ENCODE measurements around the gene ERVFRD-1.
"Not testable (repeated sequence)": the region's sequence is repeated elsewhere in the genome, so short reads cannot be mapped to it uniquely, and the experiment has no call there.

The ERVFRD-1 gene

DNA sequence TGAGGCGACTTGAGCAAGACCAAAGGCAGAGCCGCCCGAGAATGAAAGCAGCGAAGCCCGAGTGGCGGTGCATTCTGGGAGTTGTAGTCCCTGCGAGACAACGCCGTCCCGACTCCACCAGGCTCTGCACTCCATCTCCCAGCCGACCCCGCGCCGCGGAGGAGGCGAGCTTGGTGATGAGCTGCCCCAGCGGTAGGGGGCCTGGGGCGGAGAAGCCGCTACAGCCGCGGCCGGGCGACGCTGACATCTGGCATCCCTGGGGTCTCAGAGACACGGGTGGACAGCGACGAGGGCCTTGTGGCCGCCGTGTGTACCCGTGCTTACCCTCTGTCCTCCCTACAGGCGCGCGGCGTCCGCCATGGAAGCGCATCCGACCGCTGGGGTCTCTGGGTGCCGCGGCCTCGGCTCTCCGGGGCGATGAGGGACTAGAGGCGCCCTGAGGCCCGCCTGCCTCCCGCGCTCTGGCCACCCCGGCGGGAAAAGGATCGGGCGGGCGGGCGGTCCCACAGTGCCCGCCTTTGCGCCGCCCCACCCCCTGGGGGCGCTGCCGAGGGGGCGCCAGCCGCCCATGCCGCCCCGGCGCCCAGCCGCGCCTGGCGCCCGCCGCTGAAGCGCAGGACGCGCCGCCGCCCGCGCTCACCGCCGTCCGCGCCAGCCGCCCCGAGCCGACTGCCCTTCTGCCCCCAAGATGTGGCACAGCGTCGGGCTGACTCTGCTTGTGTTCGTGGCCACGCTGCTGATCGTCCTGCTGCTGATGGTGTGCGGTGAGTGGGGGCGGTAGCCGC lies 17.7 kb downstream of the ERVFRD-1 start, which contains the start of gene SMIM13:
TSS of gene SMIM13 (plus strand) at position 209 of the 785 bp plus-strand sequence. CDS start at position 689, 480 bp downstream.
- Histone ChIP-seq H3K36me3 (ENCODE audit: control insufficient read depth in 1 of 2, insufficient read depth in 2 of 2, low read depth in 1 of 2, low read length in 2 of 2) (no peaks in the 10 kb centered on the region), H2AK5ac (ENCODE audit: low read length, severe bottlenecking) (no peak within 1 kb of the TSS), H3K23ac (ENCODE audit: low read length in 2 of 2) (peak within 1 kb of the TSS in 1 of 2 experiments; percentile 63), H3K4ac (ENCODE audit: low read depth in 1 of 2, low read length in 2 of 2) (peak within 1 kb of the TSS; percentile 94 to 100), H3K14ac (ENCODE audit: low read length in 2 of 2) (peak within 1 kb of the TSS; percentile 66 to 98), H2BK120ac (ENCODE audit: low read depth, low read length) (peak within 1 kb of the TSS; percentile 93), H3K9ac (ENCODE audit: low read length) (peak within 1 kb of the TSS; percentile 99), H3K18ac (ENCODE audit: low read depth in 1 of 2, low read length in 2 of 2) (peak within 1 kb of the TSS; percentile 99 to 100), H3K4me3 (ENCODE audit: insufficient read depth in 1 of 2, low read depth in 1 of 2, low read length in 2 of 2) (peak within 1 kb of the TSS; percentile 98 to 99), H2BK15ac (ENCODE audit: low read depth, poor library complexity, severe bottlenecking) (peak within 1 kb of the TSS; percentile 99), H3K27ac (ENCODE audit: low read length, poor library complexity, severe bottlenecking) (peak within 1 kb of the TSS; percentile 84), H3K4me1 (ENCODE audit: control insufficient read depth, insufficient read depth, low read depth, low read length) (peaks cover 3% of the 10 kb centered on the region), H3K9me3 (ENCODE audit: control insufficient read depth, low read length) (no peaks in the 10 kb centered on the region), H2BK12ac (ENCODE audit: low read length in 2 of 2) (peak within 1 kb of the TSS; percentile 61 to 87), H3K27me3 (ENCODE audit: control insufficient read depth in 1 of 2, insufficient read depth in 1 of 2, low read length in 2 of 2) (no peaks in the 10 kb centered on the region), H2BK5ac (ENCODE audit: low read depth, low read length, poor library complexity, severe bottlenecking) (peak within 1 kb of the TSS; percentile 96), H4K91ac (ENCODE audit: low read length) (peak within 1 kb of the TSS; percentile 100), H4K8ac (ENCODE audit: low read length) (peak within 1 kb of the TSS; percentile 100), H2AFZ (ENCODE audit: low read depth, low read length) (peak within 1 kb of the TSS; percentile 98), H3K4me2 (ENCODE audit: low read length, poor library complexity, severe bottlenecking) (peak within 1 kb of the TSS; percentile 84), H3K79me1 (replicated peaks; ENCODE audit: low read length, poor library complexity, severe bottlenecking) (peaks cover 3% of the 10 kb centered on the region)
- under 1% methylated on average over 78 of the region's 90 CpGs for WGBS
- peak; percentile 99 for DNase-seq

DNA sequence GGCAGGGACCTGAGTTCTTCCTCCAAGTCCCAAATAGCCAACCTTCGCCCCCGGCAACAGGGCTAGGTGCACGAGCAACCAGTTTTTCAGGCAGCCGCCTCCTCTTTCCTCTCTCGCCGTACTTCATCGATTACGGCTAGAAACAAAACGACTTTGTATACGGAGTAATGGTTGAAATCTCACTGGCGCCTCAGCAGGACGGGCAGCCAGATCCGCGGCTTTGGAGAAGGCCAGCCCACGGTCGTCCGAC lies 18.2 kb downstream of the ERVFRD-1 start:
- Histone ChIP-seq H3K14ac (ENCODE audit: low read length in 2 of 2) (no peak overlapping the region), H3K36me3 (ENCODE audit: control insufficient read depth in 1 of 2, insufficient read depth in 2 of 2, low read depth in 1 of 2, low read length in 2 of 2) (no peaks in the 10 kb centered on the region), H3K9ac (ENCODE audit: low read length) (peak overlapping the region; percentile 99), H2AFZ (ENCODE audit: low read depth, low read length) (peak overlapping the region; percentile 94), H2BK12ac (ENCODE audit: low read length in 2 of 2) (peak overlapping the region in 1 of 2 experiments; percentile 15), H3K79me1 (replicated peaks; ENCODE audit: low read length, poor library complexity, severe bottlenecking) (peaks cover 3% of the 10 kb centered on the region), H3K27me3 (ENCODE audit: control insufficient read depth in 1 of 2, insufficient read depth in 1 of 2, low read length in 2 of 2) (no peaks in the 10 kb centered on the region), H3K18ac (ENCODE audit: low read depth in 1 of 2, low read length in 2 of 2) (peak overlapping the region; percentile 63 to 95), H2BK120ac (ENCODE audit: low read depth, low read length) (peak overlapping the region; percentile 80), H3K27ac (ENCODE audit: low read length, poor library complexity, severe bottlenecking) (peak overlapping the region; percentile 64), H3K23ac (ENCODE audit: low read length in 2 of 2) (no peak overlapping the region), H3K4ac (ENCODE audit: low read depth in 1 of 2, low read length in 2 of 2) (peak overlapping the region; percentile 51 to 79), H4K91ac (ENCODE audit: low read length) (peak overlapping the region; percentile 72), H2AK5ac (ENCODE audit: low read length, severe bottlenecking) (no peak overlapping the region), H4K8ac (ENCODE audit: low read length) (peak overlapping the region; percentile 86), H3K9me3 (ENCODE audit: control insufficient read depth, low read length) (no peaks in the 10 kb centered on the region), H3K4me2 (ENCODE audit: low read length, poor library complexity, severe bottlenecking) (peak overlapping the region; percentile 84), H3K4me1 (ENCODE audit: control insufficient read depth, insufficient read depth, low read depth, low read length) (peaks cover 3% of the 10 kb centered on the region), H2BK5ac (ENCODE audit: low read depth, low read length, poor library complexity, severe bottlenecking) (no peak overlapping the region), H2BK15ac (ENCODE audit: low read depth, poor library complexity, severe bottlenecking) (no peak overlapping the region), H3K4me3 (ENCODE audit: insufficient read depth in 1 of 2, low read depth in 1 of 2, low read length in 2 of 2) (peak overlapping the region; percentile 98 to 99)
- no peak for DNase-seq
- WGBS, result 0% methylated on average over 17 of the region's 17 CpGs

DNA sequence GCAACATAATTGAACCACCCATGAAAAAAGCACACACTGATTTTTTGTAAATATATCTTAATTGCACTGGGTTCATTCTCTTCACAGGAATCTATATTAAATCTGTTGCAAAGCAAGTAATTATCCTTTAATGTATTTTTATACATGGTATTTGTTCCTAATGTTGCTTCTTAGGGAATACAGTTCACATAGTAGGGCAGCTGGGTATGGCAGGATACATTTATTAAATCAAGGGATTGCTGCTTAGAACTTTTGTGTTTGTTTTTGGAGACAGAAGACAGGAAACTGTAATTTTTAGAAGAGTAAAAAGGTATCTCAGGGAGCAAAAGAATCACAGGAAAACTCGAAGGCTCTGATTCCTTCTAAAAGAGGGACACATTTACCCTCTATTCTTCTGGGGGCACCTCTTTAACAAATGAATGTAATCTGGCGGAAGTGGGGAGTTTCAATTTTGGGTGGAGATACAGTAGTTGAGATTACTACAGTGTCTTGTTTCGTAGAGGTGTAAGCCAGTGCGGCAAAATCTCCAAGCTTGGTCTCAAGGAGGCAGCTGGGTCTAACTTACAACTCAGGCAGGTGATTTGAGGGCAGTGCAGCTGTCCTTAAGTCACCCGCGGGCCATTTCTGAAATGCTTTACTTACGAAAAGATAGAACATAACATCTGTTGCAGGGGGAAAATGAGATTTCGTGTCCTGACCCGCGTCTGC lies 18.7 kb downstream of the ERVFRD-1 start:
- Histone ChIP-seq H3K4me2 (ENCODE audit: low read length, poor library complexity, severe bottlenecking) (peak overlapping the region; percentile 84), H4K91ac (ENCODE audit: low read length) (peak overlapping the region; percentile 81), H3K18ac (ENCODE audit: low read depth in 1 of 2, low read length in 2 of 2) (peak overlapping the region; percentile 63 to 95), H3K4ac (ENCODE audit: low read depth in 1 of 2, low read length in 2 of 2) (peak overlapping the region in 1 of 2 experiments; percentile 79), H3K9ac (ENCODE audit: low read length) (peak overlapping the region; percentile 99), H2AFZ (ENCODE audit: low read depth, low read length) (peak overlapping the region; percentile 94), H2BK12ac (ENCODE audit: low read length in 2 of 2) (peak overlapping the region in 1 of 2 experiments; percentile 15), H2BK120ac (ENCODE audit: low read depth, low read length) (peak overlapping the region; percentile 80), H3K23ac (ENCODE audit: low read length in 2 of 2) (no peak overlapping the region), H3K14ac (ENCODE audit: low read length in 2 of 2) (no peak overlapping the region), H2AK5ac (ENCODE audit: low read length, severe bottlenecking) (no peak overlapping the region), H3K27me3 (ENCODE audit: control insufficient read depth in 1 of 2, insufficient read depth in 1 of 2, low read length in 2 of 2) (no peaks in the 10 kb centered on the region), H3K79me1 (replicated peaks; ENCODE audit: low read length, poor library complexity, severe bottlenecking) (peaks cover 2% of the 10 kb centered on the region), H3K27ac (ENCODE audit: low read length, poor library complexity, severe bottlenecking) (peak overlapping the region; percentile 64), H3K36me3 (ENCODE audit: control insufficient read depth in 1 of 2, insufficient read depth in 2 of 2, low read depth in 1 of 2, low read length in 2 of 2) (no peaks in the 10 kb centered on the region), H4K8ac (ENCODE audit: low read length) (peak overlapping the region; percentile 86), H3K9me3 (ENCODE audit: control insufficient read depth, low read length) (no peaks in the 10 kb centered on the region), H2BK15ac (ENCODE audit: low read depth, poor library complexity, severe bottlenecking) (no peak overlapping the region), H2BK5ac (ENCODE audit: low read depth, low read length, poor library complexity, severe bottlenecking) (no peak overlapping the region), H3K4me1 (ENCODE audit: control insufficient read depth, insufficient read depth, low read depth, low read length) (peaks cover 3% of the 10 kb centered on the region), H3K4me3 (ENCODE audit: insufficient read depth in 1 of 2, low read depth in 1 of 2, low read length in 2 of 2) (peak overlapping the region; percentile 98 to 99)
- no peak for DNase-seq
- WGBS, result 13% methylated on average over 10 of the region's 10 CpGs

- not testable (repeated sequence) for H2AK5ac ChIP-seq (ENCODE audit: low read length, severe bottlenecking); H3K14ac ChIP-seq (ENCODE audit: low read length in 2 of 2); H4K8ac ChIP-seq (ENCODE audit: low read length); H2BK12ac ChIP-seq (ENCODE audit: low read length in 2 of 2); H2AFZ ChIP-seq (ENCODE audit: low read depth, low read length); H3K9ac ChIP-seq (ENCODE audit: low read length); H3K36me3 ChIP-seq (ENCODE audit: control insufficient read depth in 1 of 2, insufficient read depth in 2 of 2, low read depth in 1 of 2, low read length in 2 of 2); H3K4me2 ChIP-seq (ENCODE audit: low read length, poor library complexity, severe bottlenecking); H3K27me3 ChIP-seq (ENCODE audit: control insufficient read depth in 1 of 2, insufficient read depth in 1 of 2, low read length in 2 of 2); H3K23ac ChIP-seq (ENCODE audit: low read length in 2 of 2); DNase-seq; H2BK5ac ChIP-seq (ENCODE audit: low read depth, low read length, poor library complexity, severe bottlenecking); H3K79me1 ChIP-seq (replicated peaks; ENCODE audit: low read length, poor library complexity, severe bottlenecking); H3K4ac ChIP-seq (ENCODE audit: low read depth in 1 of 2, low read length in 2 of 2); H3K4me3 ChIP-seq (ENCODE audit: insufficient read depth in 1 of 2, low read depth in 1 of 2, low read length in 2 of 2); H3K9me3 ChIP-seq (ENCODE audit: control insufficient read depth, low read length); H2BK120ac ChIP-seq (ENCODE audit: low read depth, low read length); H3K18ac ChIP-seq (ENCODE audit: low read depth in 1 of 2, low read length in 2 of 2); H3K4me1 ChIP-seq (ENCODE audit: control insufficient read depth, insufficient read depth, low read depth, low read length); H3K27ac ChIP-seq (ENCODE audit: low read length, poor library complexity, severe bottlenecking); H2BK15ac ChIP-seq (ENCODE audit: low read depth, poor library complexity, severe bottlenecking); H4K91ac ChIP-seq (ENCODE audit: low read length)
- 97% methylated on average over 5 of the region's 5 CpGs for WGBS
Measured at GRCh38 chr6:11091141-11091540, 20.4 kb downstream of the ERVFRD-1 start.

All from mesenchymal stem cell (in vitro differentiated cells and primary cell).